Neural cell (in vitro differentiated cells): Measurements from ENCODE around the gene SLC10A3.

ENCODE experiments used
- CTCF ChIP-seq: fragments of 450-650 bp; IDR thresholded peaks from 2 replicates; pipeline ENCODE4 v1.5.1; 2014; ENCODE audit warnings: antibody characterized with exemption, mild to moderate bottlenecking, moderate library complexity; ENCODE audit not compliant: poor library complexity, severe bottlenecking
- EP300 ChIP-seq: fragments of 450-650 bp; conservative IDR thresholded peaks from 2 replicates; pipeline ENCODE4 v1.6.1; 2014; ENCODE audit warnings: antibody characterized with exemption, mild to moderate bottlenecking, moderate library complexity; ENCODE audit not compliant: poor library complexity, severe bottlenecking
- EZH2 ChIP-seq: fragments of 200-600, 300-800 bp; shearing (Covaris generic), sonication (generic); IDR thresholded peaks from 2 replicates; pipeline ENCODE4 v1.6.1; 2014; ENCODE audit warnings: antibody characterized with exemption, low read length, borderline replicate concordance, mild to moderate bottlenecking; ENCODE audit not compliant: insufficient read depth, poor library complexity, severe bottlenecking
- MXI1 ChIP-seq: fragments of 450-650 bp; conservative IDR thresholded peaks from 2 replicates; pipeline ENCODE4 v1.6.1; 2014; ENCODE audit warnings: antibody characterized with exemption, mild to moderate bottlenecking; ENCODE audit not compliant: poor library complexity, severe bottlenecking
- POLR2AphosphoS5 ChIP-seq: IDR thresholded peaks from 2 replicates; pipeline ENCODE4 v1.6.1; 2012
- RAD21 ChIP-seq: fragments of 450-650 bp; conservative IDR thresholded peaks from 2 replicates; pipeline ENCODE4 v1.6.1; 2014; ENCODE audit warnings: antibody characterized with exemption, mild to moderate bottlenecking, moderate library complexity
- REST ChIP-seq: IDR thresholded peaks from 2 replicates; pipeline ENCODE4 v1.6.1; 2012; ENCODE audit warnings: borderline replicate concordance

GRCh38 chrX:154476821-154477220 is 13.6 kb downstream of the SLC10A3 start:
- TF ChIP-seq CTCF (no peak), EZH2 (no peak), EP300 (no peak), RAD21 (no peak), POLR2AphosphoS5 (no peak), REST (no peak), MXI1 (no peak)
